HG03432 (cell line): ENCODE results near the gene TMEM184B.

Source experiments
- ATAC-seq: cut with Tn5 transposase; IDR thresholded peaks from one replicate; pipeline ENCODE4 v1.9.1; 2021; ENCODE audit warnings: mild to moderate bottlenecking, moderate library complexity; ENCODE audit not compliant: unreplicated experiment

TMEM184B gene

GRCh38 chr22:38208551-38208968 is 64.2 kb downstream of the TMEM184B start:
- no peak for ATAC-seq

GRCh38 chr22:38207898-38208432 is 64.8 kb downstream of the TMEM184B start:
- ATAC-seq = no peak

GRCh38 chr22:38205261-38206128 is 67.3 kb downstream of the TMEM184B start:
- no peak for ATAC-seq

DNA sequence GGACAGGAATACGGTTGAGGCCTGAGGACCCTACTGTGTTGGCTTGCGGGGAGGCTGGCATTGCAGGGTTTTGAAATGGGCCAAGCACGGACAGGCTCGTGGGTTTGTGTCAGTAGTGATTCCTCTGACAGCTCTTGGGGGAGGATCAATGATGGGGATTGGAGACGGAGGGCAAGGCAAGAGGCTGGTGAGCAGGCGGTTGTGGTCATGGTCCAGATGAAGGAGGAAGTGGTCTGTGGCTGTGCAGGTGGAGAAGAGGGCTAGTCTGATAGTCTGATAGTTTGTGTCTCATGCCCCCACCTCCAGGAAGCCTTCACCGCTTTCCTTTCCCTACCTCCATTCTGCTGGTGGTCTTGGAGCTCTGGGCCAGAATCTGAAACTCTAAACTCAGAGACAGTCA is 68.0 kb downstream of the TMEM184B start:
- no peak for ATAC-seq

DNA sequence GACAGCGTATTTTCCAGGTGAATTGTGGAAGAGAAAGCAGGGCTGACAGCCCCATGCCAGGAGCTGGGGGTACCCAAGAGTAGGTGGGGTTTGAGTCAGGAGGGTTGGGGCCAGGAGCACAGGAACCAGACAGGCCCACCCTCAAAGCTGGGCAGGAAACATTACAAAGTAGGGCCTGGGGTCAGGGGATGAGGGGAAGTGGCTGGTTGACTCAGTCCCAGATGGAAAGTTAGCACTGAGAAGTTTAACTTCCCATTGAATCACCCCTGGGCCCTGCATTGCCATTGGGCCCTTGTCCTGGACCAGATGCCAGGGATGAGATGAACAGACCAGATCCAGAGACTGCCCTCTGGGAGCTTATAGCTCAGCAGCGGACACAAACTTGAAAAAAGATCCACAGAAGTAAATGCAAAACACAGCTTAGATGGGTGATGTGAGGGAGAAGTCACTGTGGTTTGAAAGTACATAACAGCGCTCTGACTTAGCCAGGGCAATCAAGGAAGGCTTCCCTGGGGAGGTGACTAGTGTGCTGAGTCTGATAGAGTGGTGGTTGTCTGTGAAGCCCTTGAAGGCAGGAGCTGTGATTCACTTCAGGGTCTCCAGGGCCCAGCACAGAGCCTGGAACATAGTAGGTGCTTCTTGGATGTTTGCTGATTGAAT is 68.8 kb downstream of the TMEM184B start:
- no peak for ATAC-seq

GRCh38 chr22:38203090-38203810 is 69.6 kb downstream of the TMEM184B start:
- ATAC-seq = no peak

GRCh38 chr22:38202437-38203089 is 70.2 kb downstream of the TMEM184B start:
- ATAC-seq = peak; percentile 28

DNA sequence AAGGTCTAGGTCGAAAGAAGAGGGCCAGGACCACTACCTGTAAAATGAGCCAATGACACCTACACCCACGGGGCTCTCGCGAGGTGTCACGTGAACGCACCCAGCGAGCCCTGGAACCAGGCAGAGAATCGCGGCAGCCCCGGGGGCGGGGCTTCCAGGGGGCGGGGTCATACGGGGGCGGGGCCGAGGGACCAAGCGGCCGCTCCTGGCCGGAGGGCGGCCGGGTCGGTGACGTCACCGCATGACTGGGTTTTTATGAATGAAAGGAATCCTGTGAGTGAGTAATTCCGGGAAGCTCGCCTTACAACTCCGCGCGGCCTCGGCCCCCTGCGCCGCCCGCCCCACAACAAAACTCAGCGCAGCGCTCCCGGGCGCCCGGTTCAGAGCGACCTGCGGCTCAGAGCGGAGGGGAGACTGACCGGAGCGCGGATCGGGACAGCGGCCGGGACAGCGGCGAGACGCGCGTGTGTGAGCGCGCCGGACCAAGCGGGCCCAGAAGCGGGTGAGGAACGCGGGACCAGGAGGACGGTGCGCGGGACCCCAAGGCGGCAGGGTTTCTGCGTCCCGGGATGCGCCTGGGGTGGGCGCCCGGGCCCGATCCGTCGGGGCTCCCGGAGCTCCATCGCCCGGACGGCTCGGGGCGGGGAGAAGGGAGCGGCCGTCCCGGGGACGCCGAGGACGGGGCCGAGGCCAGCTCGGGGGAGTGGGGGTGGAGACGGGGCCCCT is 70.9 kb downstream of the TMEM184B start, which contains the start of gene MAFF:
Gene MAFF, plus strand, starts transcription at position 284 of the 726 bp plus-strand sequence. CDS start 11,860 bp downstream, outside the sequence.
- ATAC-seq = peak; percentile 62

DNA sequence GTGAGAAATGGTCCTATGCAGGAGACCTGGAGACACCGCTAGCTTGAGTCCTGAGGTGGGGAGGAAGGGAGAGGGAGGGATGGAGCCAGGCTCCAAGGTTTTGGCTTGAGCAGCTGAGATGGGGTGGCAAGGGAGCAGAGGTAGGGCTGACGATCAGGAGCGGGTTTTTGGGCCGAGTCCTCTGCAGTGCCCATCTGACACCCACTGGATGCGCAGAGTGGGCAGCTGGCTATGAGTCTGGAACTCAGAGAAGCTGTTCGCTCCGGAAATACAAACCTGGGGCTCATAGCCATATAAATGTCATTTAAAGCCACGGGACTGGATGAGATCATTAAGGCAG is 71.5 kb downstream of the TMEM184B start:
- no peak for ATAC-seq

DNA sequence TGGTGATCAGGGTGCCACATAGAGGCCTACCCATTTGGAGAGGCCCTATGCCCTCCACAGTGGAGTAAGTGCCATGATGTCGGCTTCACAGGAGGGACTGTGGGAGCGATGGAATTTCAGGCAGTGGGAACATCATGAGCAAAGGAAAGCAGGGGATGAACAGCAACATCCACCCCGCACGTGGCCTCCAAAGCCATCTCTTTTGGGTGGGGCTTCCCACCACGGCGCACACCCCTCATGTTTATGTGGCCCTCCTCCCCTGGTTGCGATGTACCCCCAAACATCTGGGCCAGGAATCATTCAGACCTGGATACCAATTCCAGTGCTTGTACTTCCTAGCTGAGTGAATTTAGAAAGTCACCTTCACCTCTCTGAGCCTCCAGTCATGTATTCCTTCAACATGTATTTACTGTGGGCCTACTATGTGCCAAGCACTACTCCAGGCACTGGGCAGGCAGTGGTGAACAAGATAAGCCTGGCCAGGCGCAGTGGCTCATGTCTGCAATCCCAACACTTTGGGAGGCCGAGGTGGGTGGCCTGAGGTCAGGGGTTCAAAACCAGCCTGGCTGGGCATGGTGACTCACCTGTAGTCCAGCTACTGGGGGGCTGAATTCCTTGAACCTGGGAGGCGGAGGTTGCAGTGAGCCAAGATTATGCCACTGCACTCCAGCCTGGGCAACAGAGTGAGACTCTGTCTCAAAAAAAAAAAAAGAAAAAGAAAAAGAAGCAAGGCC is 72.8 kb downstream of the TMEM184B start:
- no peak for ATAC-seq

DNA sequence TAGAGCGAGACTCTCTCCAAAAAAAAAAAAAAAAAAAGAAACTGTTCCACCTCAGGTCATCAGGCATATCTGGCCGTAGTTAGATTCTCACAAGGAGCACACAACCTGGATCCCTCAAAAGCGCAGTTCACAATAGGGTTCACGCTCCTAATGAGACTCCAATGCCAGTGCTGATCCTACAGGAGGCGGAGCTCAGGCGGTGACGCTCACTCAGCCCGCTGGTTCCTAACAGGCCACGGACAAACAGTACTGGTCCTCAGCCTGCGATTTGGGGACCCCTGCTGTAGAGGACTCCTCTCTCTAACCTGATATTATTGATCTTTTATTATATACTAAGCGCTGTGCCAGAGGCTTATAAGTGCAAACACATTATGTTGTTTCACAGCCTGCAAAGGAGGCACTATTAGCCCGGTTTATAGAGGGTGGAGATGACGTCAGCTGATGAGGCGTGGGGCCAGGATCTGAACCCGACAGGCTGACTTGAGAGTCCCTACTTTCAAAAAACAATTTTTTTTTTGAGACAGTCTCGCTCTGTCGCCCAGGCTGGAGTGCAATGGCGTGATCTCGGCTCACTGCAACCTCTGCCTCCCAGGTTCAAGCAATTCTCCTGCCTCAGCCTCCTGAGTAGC is 75.9 kb downstream of the TMEM184B start:
- ATAC-seq = no peak

DNA sequence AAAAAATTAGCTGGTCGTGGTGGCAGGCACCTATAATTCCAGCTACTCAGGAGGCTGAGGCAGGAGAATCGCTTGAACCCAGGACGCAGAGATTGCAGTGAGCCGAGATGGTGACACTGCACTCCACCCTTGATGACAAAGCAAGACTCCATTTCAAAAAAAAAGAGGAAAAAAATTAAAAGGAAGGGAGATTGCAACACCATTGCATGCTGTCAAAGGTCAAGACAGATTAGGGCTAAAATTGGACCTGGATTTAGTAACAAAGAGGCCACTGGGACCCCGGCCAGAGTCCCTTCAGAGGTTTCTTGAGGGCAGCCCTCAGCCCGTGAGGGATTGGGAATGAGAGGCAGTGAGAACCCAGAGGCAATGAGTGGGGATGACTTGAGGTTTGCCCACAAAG is 79.2 kb downstream of the TMEM184B start:
- ATAC-seq = no peak

- ATAC-seq = no peak
Observed at GRCh38 chr22:38192475-38192863, 80.3 kb downstream of the TMEM184B start.

- ATAC-seq = no peak
Observed at GRCh38 chr22:38191731-38192474, 80.9 kb downstream of the TMEM184B start.

DNA sequence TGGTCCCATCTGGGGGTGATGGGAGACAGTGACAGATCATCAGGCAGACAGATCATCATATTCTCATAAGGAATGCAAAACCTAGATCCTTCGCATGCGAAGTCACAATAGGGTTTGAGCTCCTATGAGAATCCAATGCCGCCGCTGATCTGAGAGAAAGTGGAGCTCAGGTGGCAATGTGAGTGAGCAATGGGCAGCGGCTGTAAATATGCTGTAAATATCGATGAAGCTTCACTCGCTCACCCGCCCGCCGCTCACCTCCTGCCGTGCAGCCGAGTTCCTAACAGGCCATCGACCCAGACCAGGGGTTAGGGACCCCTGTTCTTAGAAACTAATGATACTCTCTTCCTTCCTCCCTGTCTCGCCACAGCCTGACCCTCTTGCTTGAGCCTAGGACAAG is 81.8 kb downstream of the TMEM184B start:
- ATAC-seq = no peak

GRCh38 chr22:38190581-38190980 is 82.2 kb downstream of the TMEM184B start:
- ATAC-seq = no peak

GRCh38 chr22:38189104-38189503 is 83.7 kb downstream of the TMEM184B start:
- ATAC-seq = no peak
